Measurements from ENCODE around the gene CD6.

Gene CD6

GRCh38 chr11:60934790-60935605 lies 36.5 kb upstream of the CD6 start:
- FAIRE-seq (no peak), DNase-seq (ENCODE audit: insufficient read length, low spot score) (no peak)

- FAIRE-seq (no peak), DNase-seq (ENCODE audit: insufficient read length, low spot score) (no peak)
These were observed 35.6 kb upstream of the CD6 start for GRCh38 chr11:60935676-60936442.

- FAIRE-seq = no peak
- no peak for DNase-seq (ENCODE audit: insufficient read length, low spot score)
These were observed 34.9 kb upstream of the CD6 start for GRCh38 chr11:60936467-60937143.

GRCh38 chr11:60937144-60937527 lies 34.3 kb upstream of the CD6 start:
- DNase-seq (ENCODE audit: insufficient read length, low spot score) (no peak), FAIRE-seq (no peak)

- DNase-seq (ENCODE audit: insufficient read length, low spot score) = no peak
- no peak for FAIRE-seq
These were observed 33.7 kb upstream of the CD6 start for GRCh38 chr11:60937811-60938210.

GRCh38 chr11:60938500-60938899 lies 33.0 kb upstream of the CD6 start:
- no peak for FAIRE-seq
- no peak for DNase-seq (ENCODE audit: insufficient read length, low spot score)

- no peak for DNase-seq (ENCODE audit: insufficient read length, low spot score)
- FAIRE-seq = no peak
These were observed 32.2 kb upstream of the CD6 start for GRCh38 chr11:60939301-60939700.

GRCh38 chr11:60939855-60940254 lies 31.6 kb upstream of the CD6 start:
- DNase-seq (ENCODE audit: insufficient read length, low spot score) (no peak), FAIRE-seq (no peak)

- FAIRE-seq = no peak
- no peak for DNase-seq (ENCODE audit: insufficient read length, low spot score)
These were observed 29.9 kb upstream of the CD6 start for GRCh38 chr11:60941371-60942119.

GRCh38 chr11:60942219-60942618 lies 29.3 kb upstream of the CD6 start:
- no peak for FAIRE-seq
- DNase-seq (ENCODE audit: insufficient read length, low spot score) = no peak

GRCh38 chr11:60942970-60943565 lies 28.4 kb upstream of the CD6 start:
- FAIRE-seq (no peak), DNase-seq (ENCODE audit: insufficient read length, low spot score) (no peak)

GRCh38 chr11:60944490-60945294 lies 26.8 kb upstream of the CD6 start:
- FAIRE-seq = no peak
- DNase-seq (ENCODE audit: insufficient read length, low spot score) = no peak

- FAIRE-seq = no peak
These were observed 26.2 kb upstream of the CD6 start for GRCh38 chr11:60945295-60945667.

GRCh38 chr11:60946601-60947264 lies 24.7 kb upstream of the CD6 start:
- DNase-seq (ENCODE audit: insufficient read length, low spot score) (no peak), FAIRE-seq (no peak)

More at GRCh38 chr11:60945295-60945667, 26.2 kb upstream of the CD6 start:
- DNase-seq (ENCODE audit: insufficient read length, low spot score) = no peak

- FAIRE-seq = no peak
- no peak for DNase-seq (ENCODE audit: insufficient read length, low spot score)
These were observed 23.8 kb upstream of the CD6 start for GRCh38 chr11:60947700-60948099.

GRCh38 chr11:60948250-60948649 lies 23.2 kb upstream of the CD6 start:
- FAIRE-seq = no peak
- DNase-seq (ENCODE audit: insufficient read length, low spot score) = no peak

- no peak for FAIRE-seq
- no peak for DNase-seq (ENCODE audit: insufficient read length, low spot score)
These were observed 21.5 kb upstream of the CD6 start for GRCh38 chr11:60950024-60950423.

GRCh38 chr11:60950933-60951605 lies 20.4 kb upstream of the CD6 start:
- no peak for DNase-seq (ENCODE audit: insufficient read length, low spot score)
- no peak for FAIRE-seq

- no peak for FAIRE-seq
- DNase-seq (ENCODE audit: insufficient read length, low spot score) = no peak
These were observed 19.9 kb upstream of the CD6 start for GRCh38 chr11:60951606-60951903.

Data from HTR-8/SVneo (cell line).